Adipocyte (in vitro differentiated cells): ENCODE data around the gene NDUFB2.
A peak's percentile ranks its signal among the peaks of the same experiment; 100 is the strongest.
"Not testable (repeated sequence)": the region's sequence is repeated elsewhere in the genome, so short reads cannot be mapped to it uniquely, and the experiment has no call there.

Experiments used
- DNase-seq: peaks from one replicate; pipeline ENCODE4 v3.0.0-alpha.2; 2015; ENCODE audit warnings: low read depth
- H3K27me3 ChIP-seq: replicated peaks from 2 replicates; pipeline ENCODE4 v1.7.0; 2013; ENCODE audit warnings: mild to moderate bottlenecking, low read length, moderate library complexity; ENCODE audit not compliant: control insufficient read depth, insufficient read depth
- H3K36me3 ChIP-seq: 2 replicates; pipeline ENCODE4 v1.7.0; 2013; ENCODE audit warnings: low read length, mild to moderate bottlenecking, moderate library complexity; ENCODE audit not compliant: control insufficient read depth, insufficient read depth, severe bottlenecking
- H3K4me1 ChIP-seq: 2 replicates; pipeline ENCODE4 v1.7.0; 2013; ENCODE audit warnings: mild to moderate bottlenecking, low read length, moderate library complexity; ENCODE audit not compliant: control insufficient read depth, insufficient read depth
- H3K4me3 ChIP-seq: 2 replicates; pipeline ENCODE4 v1.7.0; 2013; ENCODE audit warnings: mild to moderate bottlenecking, low read length, moderate library complexity
- H3K9ac ChIP-seq: 2 replicates; pipeline ENCODE4 v1.7.0; 2013; ENCODE audit warnings: mild to moderate bottlenecking, low read length, moderate library complexity
- H3K9me3 ChIP-seq: 2 replicates; pipeline ENCODE4 v1.7.0; 2013; ENCODE audit warnings: mild to moderate bottlenecking, low read length, moderate library complexity; ENCODE audit not compliant: control insufficient read depth

Gene NDUFB2

DNA sequence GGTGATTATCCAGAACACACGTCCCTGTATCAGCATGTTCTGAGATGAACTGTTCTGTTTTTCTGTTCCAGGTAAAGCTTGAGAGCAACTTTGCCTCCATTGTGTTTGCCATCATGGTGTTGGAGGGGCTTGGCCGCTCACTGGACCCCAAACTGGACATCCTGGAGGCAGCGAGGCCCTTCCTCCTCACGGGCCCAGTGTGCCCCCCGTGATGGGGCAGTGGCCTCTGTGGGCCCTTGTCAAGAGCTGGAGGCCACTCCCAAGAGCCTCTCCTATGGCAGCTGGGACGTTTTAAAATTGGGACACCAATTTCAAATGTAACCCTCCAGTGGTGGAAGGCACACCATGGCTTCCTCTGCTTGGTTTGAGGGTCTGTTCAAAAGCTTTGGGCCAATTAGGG is 1.9 kb upstream of the NDUFB2 start:
- peaks cover 18% of the 10 kb centered on the region for H3K4me1 ChIP-seq
- no peak overlapping the region for H3K9ac ChIP-seq
- no peaks in the 10 kb centered on the region for H3K9me3 ChIP-seq
- DNase-seq: no peak
- H3K36me3 ChIP-seq: peaks cover 21% of the 10 kb centered on the region
- H3K27me3 ChIP-seq: no peaks in the 10 kb centered on the region
- H3K4me3 ChIP-seq: no peak overlapping the region

DNA sequence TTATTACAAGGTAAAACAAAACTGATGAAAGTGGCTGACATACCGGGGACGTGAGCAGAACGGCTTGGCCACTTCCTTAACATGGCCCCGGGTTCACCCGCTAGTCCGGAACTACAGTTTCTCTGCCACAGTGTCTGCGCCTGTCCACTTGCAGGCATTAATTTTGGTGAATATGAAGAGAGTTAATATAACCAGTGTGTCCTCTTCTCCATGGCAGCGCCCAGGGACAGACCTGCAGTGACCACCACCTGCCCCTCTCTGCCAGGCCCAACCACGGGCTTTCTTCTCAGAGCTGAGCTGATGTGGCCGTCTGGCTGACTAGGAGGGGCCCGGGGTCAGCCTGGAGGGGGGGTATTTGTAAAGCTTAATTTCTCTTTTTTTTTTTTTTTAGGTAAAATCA is 1.1 kb upstream of the NDUFB2 start:
- Histone ChIP-seq H3K9ac (peak overlapping the region; percentile 92), H3K27me3 (no peaks in the 10 kb centered on the region), H3K36me3 (peaks cover 16% of the 10 kb centered on the region), H3K4me1 (peaks cover 18% of the 10 kb centered on the region), H3K4me3 (no peak overlapping the region), H3K9me3 (no peaks in the 10 kb centered on the region)
- no peak for DNase-seq

DNA sequence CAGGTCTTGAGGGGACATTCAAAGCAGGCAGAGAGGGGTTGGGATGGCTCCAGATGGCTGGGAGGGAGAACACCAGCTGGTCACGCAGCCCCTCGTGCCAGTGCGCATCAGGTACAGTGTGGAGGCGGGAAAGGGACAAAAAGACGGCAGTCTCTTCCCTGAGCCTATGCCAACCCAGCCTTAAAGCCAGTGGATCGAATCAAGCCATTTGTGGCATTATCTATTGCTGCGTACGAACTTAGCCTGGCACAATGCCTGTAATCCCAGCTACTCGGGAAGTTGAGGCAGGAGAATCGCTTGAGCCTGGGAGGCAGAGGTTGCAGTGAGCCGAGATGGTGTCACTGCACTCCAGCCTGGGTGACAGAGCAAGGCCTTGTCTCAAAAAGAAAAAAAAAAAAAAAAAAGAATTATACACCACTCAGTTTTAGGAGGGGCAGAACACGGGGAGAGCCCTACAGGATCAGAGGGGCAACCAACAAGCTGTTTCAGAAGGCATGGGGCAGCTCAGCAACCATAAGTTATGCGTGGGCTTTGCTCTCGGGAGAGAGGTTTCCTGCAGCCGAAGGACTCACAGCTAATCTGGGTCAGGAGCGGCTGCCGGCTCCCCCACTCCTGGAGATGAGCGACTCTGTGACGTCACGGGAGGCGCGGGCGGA is 356 bp upstream of the NDUFB2 start:
- Histone ChIP-seq H3K4me3 (peak overlapping the region; percentile 93), H3K9ac (peak overlapping the region; percentile 92), H3K9me3 (no peaks in the 10 kb centered on the region), H3K4me1 (peaks cover 18% of the 10 kb centered on the region), H3K27me3 (no peaks in the 10 kb centered on the region), H3K36me3 (peaks cover 15% of the 10 kb centered on the region)
- DNase-seq: peak; percentile 98

DNA sequence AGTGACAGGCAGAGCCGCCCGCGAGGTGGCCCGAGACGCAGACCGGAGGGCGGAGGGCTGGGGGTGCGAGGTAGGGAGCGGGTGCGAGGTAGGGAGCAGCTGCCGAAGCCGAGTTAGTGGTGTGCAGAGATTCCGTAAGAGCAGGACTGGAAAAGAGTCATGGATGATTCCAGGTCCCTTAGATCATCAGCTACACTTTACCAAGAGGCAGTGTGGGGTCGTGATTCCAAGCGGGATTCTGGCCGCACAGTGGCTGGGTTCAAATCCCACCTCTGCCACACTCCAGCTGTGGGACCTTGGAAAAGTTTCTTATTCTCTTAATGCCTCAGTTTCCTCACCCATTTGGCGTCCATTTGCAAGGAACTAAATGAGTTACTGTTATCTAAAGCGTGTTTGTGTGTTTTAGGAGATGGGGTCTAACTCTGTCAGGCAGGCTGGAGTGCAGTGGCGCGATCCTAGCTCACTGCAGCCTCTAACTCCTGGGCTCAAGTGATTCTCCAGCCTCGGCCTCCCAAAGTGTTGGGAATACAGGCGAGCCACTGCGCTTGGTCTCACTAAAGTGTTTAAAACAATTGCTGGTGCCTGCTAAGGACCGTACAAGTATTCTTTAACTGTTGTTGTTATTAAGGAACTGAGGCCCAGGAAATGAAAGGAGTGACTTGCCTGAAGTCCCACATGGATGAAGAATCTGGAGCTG is 1.1 kb downstream of the NDUFB2 start:
- H3K9me3 ChIP-seq: no peaks in the 10 kb centered on the region
- H3K36me3 ChIP-seq: peaks cover under 1% of the 10 kb centered on the region
- H3K9ac ChIP-seq: peak overlapping the region; percentile 92
- peak overlapping the region; percentile 93 for H3K4me3 ChIP-seq
- H3K4me1 ChIP-seq: peaks cover 18% of the 10 kb centered on the region
- DNase-seq: peak; percentile 80
- H3K27me3 ChIP-seq: no peaks in the 10 kb centered on the region

DNA sequence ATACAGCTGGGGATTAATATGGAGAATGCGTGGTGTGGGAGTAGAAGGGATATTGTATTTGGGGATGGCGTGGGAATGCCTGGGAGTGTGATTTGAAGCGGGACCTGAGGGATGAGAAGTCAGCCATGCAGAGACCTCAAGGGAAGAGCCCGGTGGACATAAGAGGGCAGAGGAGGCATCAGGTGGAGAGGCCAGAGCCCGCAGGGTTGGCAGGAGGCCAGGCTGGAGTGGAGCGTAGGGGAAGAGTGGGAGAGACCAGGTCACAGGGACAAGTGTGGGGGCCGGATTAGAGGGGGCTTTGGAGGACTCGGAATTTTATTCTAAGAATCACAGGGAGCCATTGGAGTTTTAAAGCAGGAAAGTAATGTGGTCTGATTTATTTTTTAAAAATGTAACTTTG is 2.0 kb downstream of the NDUFB2 start:
- no peaks in the 10 kb centered on the region for H3K27me3 ChIP-seq
- DNase-seq: no peak
- no peak overlapping the region for H3K9ac ChIP-seq
- peak overlapping the region; percentile 93 for H3K4me3 ChIP-seq
- no peaks in the 10 kb centered on the region for H3K9me3 ChIP-seq
- H3K4me1 ChIP-seq: peaks cover 18% of the 10 kb centered on the region
- H3K36me3 ChIP-seq: peaks cover 7% of the 10 kb centered on the region

DNA sequence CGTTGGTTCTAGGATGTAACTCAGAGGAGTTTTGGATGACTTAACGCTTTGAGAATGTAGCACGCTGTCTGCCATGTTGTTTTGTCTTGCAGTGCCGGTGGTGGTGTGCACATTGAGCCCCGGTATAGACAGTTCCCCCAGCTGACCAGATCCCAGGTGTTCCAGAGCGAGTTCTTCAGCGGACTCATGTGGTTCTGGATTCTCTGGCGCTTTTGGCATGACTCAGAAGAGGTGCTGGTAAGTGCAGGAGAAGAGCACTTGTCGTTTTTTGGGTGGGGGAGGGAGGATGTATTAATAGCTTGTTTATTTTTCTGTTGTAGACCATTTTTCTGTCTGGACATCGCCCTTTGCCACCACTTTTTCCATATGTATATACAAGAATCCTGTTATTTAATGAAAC is 6.3 kb downstream of the NDUFB2 start:
- H3K4me3 ChIP-seq: no peak overlapping the region
- no peak overlapping the region for H3K9ac ChIP-seq
- peaks cover 31% of the 10 kb centered on the region for H3K36me3 ChIP-seq
- no peaks in the 10 kb centered on the region for H3K27me3 ChIP-seq
- peaks cover 7% of the 10 kb centered on the region for H3K4me1 ChIP-seq
- DNase-seq: no peak
- H3K9me3 ChIP-seq: no peaks in the 10 kb centered on the region

DNA sequence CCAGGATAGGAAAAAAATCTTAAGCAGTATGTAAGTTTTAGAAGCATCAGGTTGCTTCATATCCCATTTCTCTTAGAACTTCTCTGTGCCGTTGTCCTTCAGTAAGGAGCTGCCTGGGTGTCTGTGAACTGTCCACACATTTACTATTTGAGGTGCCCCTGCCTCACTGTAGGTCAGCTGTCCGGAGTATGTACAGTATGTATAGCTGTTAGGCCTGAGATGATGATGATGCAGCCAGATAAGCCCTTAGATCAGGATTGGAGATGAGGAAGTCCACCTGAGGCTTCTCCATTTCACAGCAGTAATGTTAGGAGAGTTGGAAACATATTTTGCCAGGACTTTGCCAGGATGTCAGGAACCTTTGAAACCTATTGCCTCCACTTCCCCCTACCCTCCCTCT is 7.7 kb downstream of the NDUFB2 start:
- Histone ChIP-seq H3K9me3 (no peaks in the 10 kb centered on the region), H3K27me3 (no peaks in the 10 kb centered on the region), H3K36me3 (peaks cover 31% of the 10 kb centered on the region), H3K4me1 (no peaks in the 10 kb centered on the region), H3K9ac (no peak overlapping the region), H3K4me3 (no peak overlapping the region)
- no peak for DNase-seq

DNA sequence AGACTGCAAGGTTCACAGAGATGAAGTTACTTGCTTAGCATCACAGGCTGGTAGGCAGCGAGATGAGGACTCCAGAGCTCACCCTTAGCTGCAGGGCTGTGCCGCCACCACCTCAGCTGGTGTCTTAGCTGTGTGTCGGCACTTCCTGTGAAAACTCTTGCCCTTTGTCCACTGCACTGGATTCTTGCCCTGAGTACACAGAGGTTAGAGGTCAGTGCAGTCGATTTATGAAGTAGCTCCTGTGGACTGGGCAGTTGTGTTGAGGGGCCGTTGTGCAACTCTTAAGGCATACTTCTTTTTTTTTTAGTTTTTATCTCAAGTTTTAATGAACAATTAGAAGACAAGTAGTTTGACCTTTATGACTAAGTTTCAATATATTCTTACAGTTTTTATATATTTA is 10.6 kb downstream of the NDUFB2 start:
- Histone ChIP-seq H3K4me3 (no peak overlapping the region), H3K4me1 (no peaks in the 10 kb centered on the region), H3K9ac (no peak overlapping the region), H3K36me3 (peaks cover 31% of the 10 kb centered on the region), H3K9me3 (no peaks in the 10 kb centered on the region), H3K27me3 (no peaks in the 10 kb centered on the region)
- DNase-seq: no peak

DNA sequence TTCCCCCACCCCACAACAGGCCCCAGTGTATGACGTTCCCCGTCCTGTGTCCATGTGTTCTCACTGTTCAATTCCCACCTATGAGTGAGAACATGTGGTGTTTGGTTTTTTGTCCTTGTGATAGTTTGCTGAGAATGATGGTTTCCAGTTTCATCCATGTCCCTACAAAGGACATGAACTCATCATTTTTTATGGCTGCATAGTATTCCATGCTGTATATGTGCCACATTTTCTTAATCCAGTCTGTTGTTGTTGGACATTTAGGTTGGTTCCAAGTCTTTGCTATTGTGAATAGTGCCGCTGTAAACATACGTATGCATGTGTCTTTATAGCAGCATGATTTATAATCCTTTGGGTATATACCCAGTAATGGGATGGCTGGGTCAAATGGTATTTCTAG is 12.3 kb downstream of the NDUFB2 start:
- not testable (repeated sequence) for H3K4me1 ChIP-seq, H3K27me3 ChIP-seq, DNase-seq, H3K9ac ChIP-seq, H3K9me3 ChIP-seq, H3K4me3 ChIP-seq
- H3K36me3 ChIP-seq: peaks cover 23% of the 10 kb centered on the region

DNA sequence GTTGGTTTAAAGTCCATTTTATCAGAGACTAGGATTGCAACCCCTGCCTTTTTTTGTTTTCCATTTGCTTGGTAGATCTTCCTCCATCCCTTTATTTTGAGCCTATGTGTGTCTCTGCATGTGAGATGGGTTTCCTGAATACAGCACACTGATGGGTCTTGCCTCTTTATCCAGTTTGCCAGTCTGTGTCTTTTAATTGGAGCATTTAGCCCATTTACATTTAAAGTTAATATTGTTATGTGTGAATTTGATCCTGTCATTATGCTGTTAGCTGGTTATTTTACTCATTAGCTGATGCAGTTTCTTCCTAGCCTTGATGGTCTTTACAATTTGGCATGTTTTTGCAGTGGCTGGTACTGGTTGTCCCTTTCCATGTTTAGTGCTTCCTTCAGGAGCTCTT is 15.9 kb downstream of the NDUFB2 start:
- not testable (repeated sequence) for H3K4me3 ChIP-seq, H3K4me1 ChIP-seq

DNA sequence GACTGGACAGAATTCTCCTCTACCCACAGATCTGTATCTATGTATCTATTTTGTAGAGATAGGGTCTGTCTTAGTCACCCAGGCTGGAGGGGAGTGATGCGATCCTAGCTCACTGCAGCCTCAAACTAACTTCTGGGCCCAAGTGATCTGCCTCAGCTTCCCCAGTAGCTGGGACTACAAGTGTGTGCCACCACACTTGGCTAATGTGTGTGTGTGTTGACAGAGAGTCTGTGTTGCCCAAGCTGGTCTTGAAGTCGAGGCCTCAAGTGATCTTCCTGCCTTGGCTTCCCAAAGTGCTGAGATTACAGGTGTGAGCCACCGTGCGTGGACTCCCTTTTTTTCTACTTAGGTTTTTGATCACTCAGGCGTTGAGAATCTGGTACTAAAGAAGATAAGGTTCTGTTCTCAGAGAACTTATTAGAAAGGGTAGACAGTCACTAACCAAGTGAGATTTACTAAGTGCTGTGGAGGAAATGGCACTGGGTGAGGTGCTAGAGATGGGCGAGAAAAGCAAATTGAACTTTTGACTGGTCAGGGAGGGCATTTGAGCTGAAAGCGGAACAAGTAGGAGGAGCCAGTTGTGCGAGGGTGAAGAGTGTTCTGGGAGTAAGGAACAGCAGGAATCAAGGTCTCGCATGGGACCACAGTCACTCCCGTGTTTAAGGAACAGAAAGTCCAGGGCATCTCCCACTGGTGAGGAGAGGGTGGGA is 18.0 kb downstream of the NDUFB2 start:
- Histone ChIP-seq H3K4me3 (no peak overlapping the region), H3K9me3 (no peaks in the 10 kb centered on the region)

More for the DNA sequence above, 15.9 kb downstream of the NDUFB2 start:
- H3K9me3 ChIP-seq, H3K27me3 ChIP-seq, H3K36me3 ChIP-seq, H3K9ac ChIP-seq, DNase-seq: not testable (repeated sequence)

More for the DNA sequence above, 18.0 kb downstream of the NDUFB2 start:
- Histone ChIP-seq H3K27me3 (no peaks in the 10 kb centered on the region), H3K4me1 (no peaks in the 10 kb centered on the region), H3K9ac (no peak overlapping the region), H3K36me3 (peaks cover 4% of the 10 kb centered on the region)
- no peak for DNase-seq
